Gastrocnemius medialis (tissue), 4 donors: ENCODE measurements around the gene PEBP1. TPM values are rescaled to one million over a fixed set of nuclear protein-coding genes. Genes with fewer than 3 reads are reported as not detected.

Experiments
- ATAC-seq, 2 donors: fragments of 150-250 bp; one replicate each; pipeline ENCODE4 v1.9.1; 2016
- DNase-seq, 2 donors: peaks; one replicate each; pipeline ENCODE4 v3.0.0-alpha.2; 2019
- H3K27ac ChIP-seq, 4 donors: fragments of 200-600 bp; sonication (generic); 1 replicate in 1 of 4; 2 replicates in 3 of 4; pipeline ENCODE4 v1.5.1; 2016 to 2018; ENCODE audit warnings: mild to moderate bottlenecking in 2 of 4, moderate library complexity in 1 of 4
- H3K27me3 ChIP-seq, 3 donors: fragments of 200-600 bp; sonication (generic) in 2 of 3; 1 replicate in 1 of 3; 2 replicates in 2 of 3; pipeline versions ENCODE4 v1.5.1 to v1.6.0; 2016 to 2019; ENCODE audit warnings: mild to moderate bottlenecking in 1 of 3, moderate library complexity in 1 of 3
- H3K36me3 ChIP-seq, 2 donors: fragments of 200-600 bp; sonication (generic) in 1 of 2; one replicate each; pipeline ENCODE4 v1.5.1; 2017 to 2018
- H3K4me1 ChIP-seq, 2 donors: fragments of 200-600 bp; sonication (generic) in 1 of 2; one replicate each; pipeline ENCODE4 v1.5.1; 2016 to 2017; ENCODE audit warnings: mild to moderate bottlenecking in 2 of 2
- H3K4me3 ChIP-seq, 4 donors: fragments of 200-600 bp; sonication (generic) in 3 of 4; 1 replicate in 1 of 4; 2 replicates in 3 of 4; pipeline ENCODE4 v1.5.1; 2016 to 2019; ENCODE audit warnings: mild to moderate bottlenecking in 2 of 4
- H3K9me3 ChIP-seq, 3 donors: fragments of 200-600 bp; sonication (generic) in 2 of 3; 1 replicate in 1 of 3; 2 replicates in 2 of 3; pipeline ENCODE4 v1.5.1; 2016 to 2019
- POLR2A ChIP-seq, 2 donors: fragments of 450-650 bp; IDR thresholded peaks; one replicate each; pipeline ENCODE4 v1.6.1; 2017; ENCODE audit warnings: antibody characterized with exemption in 2 of 2, mild to moderate bottlenecking in 2 of 2, moderate library complexity in 2 of 2
- in situ Hi-C, 4 donors: fragments of 200-750 bp; cut with MboI; loops; one replicate each; pipeline versions ENCODE4 v1.15.0 to v1.8.0; 2017; ENCODE audit warnings: low sequenced_read_pairs in 4 of 4
- intact Hi-C: fragments of 100-400 bp; cut with DNase I; formaldehyde crosslinking; loops from one replicate; pipeline ENCODE4 v1.15.1; 2023; ENCODE audit warnings: low total_unique reads
- total RNA-seq, 4 donors: library from RNA; depleted of rRNA; stranded (reverse); fragments of >200 nt; gene quantifications; one replicate each; pipeline versions ENCODE4 v1.1.0 to v1.2.3, GENCODE V29; 2016
- TF ChIP-seq, protein P1 (sequence below), 5 experiments: fragments of 450-650 bp in 3 of 5; fragments of 200-600 bp in 2 of 5; sonication (generic) in 2 of 5; IDR thresholded peaks in 4 of 5; conservative IDR thresholded peaks in 1 of 5; 1 replicate in 4 of 5; 2 replicates in 1 of 5; pipeline ENCODE4 v1.5.1; 2016 to 2019; ENCODE audit warnings: antibody characterized with exemption in 5 of 5, mild to moderate bottlenecking in 3 of 5, moderate library complexity in 3 of 5

Gene PEBP1
- 100 to 1,000 TPM; 306 to 442 (median 330) TPM for total RNA-seq

DNA sequence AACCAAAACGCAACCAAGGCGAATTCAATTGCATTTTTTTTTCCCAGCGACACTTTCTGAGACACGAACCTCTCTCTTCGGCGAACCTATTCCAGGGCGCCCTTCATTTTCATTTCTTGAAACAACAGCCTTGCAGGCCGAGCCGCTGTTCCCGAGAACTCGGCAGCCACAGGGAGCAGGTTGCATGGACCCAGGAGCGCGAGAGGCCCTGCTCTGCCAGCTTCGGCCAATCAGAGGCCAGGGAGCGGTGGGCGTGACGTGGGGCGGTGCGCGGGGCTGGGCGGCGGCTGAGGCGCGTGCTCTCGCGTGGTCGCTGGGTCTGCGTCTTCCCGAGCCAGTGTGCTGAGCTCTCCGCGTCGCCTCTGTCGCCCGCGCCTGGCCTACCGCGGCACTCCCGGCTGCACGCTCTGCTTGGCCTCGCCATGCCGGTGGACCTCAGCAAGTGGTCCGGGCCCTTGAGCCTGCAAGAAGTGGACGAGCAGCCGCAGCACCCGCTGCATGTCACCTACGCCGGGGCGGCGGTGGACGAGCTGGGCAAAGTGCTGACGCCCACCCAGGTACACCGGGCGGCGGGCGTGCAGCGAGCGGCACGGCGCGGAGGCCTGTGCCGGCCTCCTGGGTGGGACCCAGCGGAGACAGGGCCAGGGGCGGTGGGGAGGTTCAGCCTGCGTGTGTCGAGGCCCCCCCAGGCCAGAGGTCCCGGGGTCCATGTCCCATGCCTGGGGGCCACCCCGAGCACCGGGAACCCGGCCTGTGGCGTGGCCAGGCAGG, at the start of gene PEBP1:
TSS of gene PEBP1 (plus strand) at position 337 of the 771 bp plus-strand sequence. CDS start at position 423, 86 bp downstream.
- Histone ChIP-seq H3K4me3 (peak within 1 kb of the TSS; percentile 75 to 94 (median 92)), H3K36me3 (peaks cover 0 to 22% of the 10 kb centered on the region in 2 donors), H3K27ac (peak within 1 kb of the TSS; percentile 91 to 97 (median 96)), H3K27me3 (no peaks in the 10 kb centered on the region), H3K9me3 (no peaks in the 10 kb centered on the region), H3K4me1 (peaks cover 14 to 37% of the 10 kb centered on the region in 2 donors)
- DNase-seq (peak; percentile 94 to 95), ATAC-seq (peak; percentile 81 to 91)
- TF ChIP-seq POLR2A (IDR thresholded peaks at IDR 0.05), result peak; percentile 92 to 93
- TF ChIP-seq, protein P1, sequence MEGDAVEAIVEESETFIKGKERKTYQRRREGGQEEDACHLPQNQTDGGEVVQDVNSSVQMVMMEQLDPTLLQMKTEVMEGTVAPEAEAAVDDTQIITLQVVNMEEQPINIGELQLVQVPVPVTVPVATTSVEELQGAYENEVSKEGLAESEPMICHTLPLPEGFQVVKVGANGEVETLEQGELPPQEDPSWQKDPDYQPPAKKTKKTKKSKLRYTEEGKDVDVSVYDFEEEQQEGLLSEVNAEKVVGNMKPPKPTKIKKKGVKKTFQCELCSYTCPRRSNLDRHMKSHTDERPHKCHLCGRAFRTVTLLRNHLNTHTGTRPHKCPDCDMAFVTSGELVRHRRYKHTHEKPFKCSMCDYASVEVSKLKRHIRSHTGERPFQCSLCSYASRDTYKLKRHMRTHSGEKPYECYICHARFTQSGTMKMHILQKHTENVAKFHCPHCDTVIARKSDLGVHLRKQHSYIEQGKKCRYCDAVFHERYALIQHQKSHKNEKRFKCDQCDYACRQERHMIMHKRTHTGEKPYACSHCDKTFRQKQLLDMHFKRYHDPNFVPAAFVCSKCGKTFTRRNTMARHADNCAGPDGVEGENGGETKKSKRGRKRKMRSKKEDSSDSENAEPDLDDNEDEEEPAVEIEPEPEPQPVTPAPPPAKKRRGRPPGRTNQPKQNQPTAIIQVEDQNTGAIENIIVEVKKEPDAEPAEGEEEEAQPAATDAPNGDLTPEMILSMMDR (IDR thresholded peaks at IDR 0.05 in 4 of 5, conservative IDR thresholded peaks at IDR 0.05 in 1 of 5), result peak in 1 of 5 experiments; percentile 27
- in situ Hi-C loops, result no loop called here
- intact Hi-C loops, result loop anchor here (1.0 to 10.0 kb wide), 6 partner anchors 15 to 1039 kb away; partner anchors contain the start of genes HSPB8, SUDS3, VSIG10 and WSB2

DNA sequence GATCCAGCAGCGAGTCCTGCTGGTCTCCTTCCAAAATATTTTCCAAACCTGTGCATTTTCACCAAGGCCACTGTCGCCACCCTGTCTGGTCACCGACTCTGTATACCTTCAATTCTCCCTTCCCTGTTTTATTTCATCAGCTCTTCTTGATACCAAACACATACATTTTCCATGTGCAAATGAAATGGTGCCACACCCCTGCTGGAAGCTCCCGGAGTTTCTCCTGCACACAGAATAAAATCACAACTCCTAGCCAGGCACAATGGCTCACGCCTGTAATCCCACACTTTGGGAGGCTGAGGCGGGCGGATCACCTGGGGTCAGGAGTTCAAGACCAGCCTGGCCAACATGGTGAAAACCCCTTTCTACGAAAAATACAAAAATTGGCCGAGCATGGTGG, 46.1 kb upstream of the PEBP1 start:
- Histone ChIP-seq H3K27ac (no peak overlapping the region), H3K36me3 (peaks cover 0 to 17% of the 10 kb centered on the region in 2 donors), H3K9me3 (no peaks in the 10 kb centered on the region), H3K4me3 (no peak overlapping the region), H3K4me1 (peaks cover 5 to 8% of the 10 kb centered on the region in 2 donors), H3K27me3 (no peaks in the 10 kb centered on the region)
- no peak for TF ChIP-seq POLR2A (IDR thresholded peaks at IDR 0.05)
- TF ChIP-seq, protein P1 (IDR thresholded peaks at IDR 0.05 in 4 of 5, conservative IDR thresholded peaks at IDR 0.05 in 1 of 5), result no peak
- ATAC-seq, result no peak
- intact Hi-C loops (no loop called here), in situ Hi-C loops (no loop called here)
- DNase-seq, result no peak

DNA sequence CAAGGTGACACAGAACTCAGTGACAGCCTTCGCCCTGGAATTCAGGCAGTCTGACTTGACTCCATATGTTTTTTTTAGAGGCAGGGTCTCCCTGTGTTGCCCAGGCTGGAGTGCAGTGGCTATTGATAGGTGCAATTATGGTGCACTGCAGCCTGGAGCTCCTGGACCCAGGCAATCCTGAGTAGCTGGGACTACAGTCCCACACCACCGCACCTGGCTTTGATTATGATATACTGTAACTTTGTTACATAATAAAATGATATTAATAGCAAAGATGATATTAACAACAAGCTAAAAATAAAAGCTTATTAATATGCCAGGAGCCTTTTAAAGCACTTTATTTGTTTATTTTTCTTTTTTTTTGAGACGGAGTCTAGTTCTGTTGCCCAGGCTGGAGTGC, 41.9 kb upstream of the PEBP1 start:
- in situ Hi-C loops (no loop called here), intact Hi-C loops (no loop called here)
- ATAC-seq, result peak; percentile 46 to 67
- TF ChIP-seq, protein P1 (IDR thresholded peaks at IDR 0.05 in 4 of 5, conservative IDR thresholded peaks at IDR 0.05 in 1 of 5), result no peak
- no peak for TF ChIP-seq POLR2A (IDR thresholded peaks at IDR 0.05)
- no peak for DNase-seq
- Histone ChIP-seq H3K4me3 (no peak overlapping the region), H3K9me3 (no peaks in the 10 kb centered on the region), H3K4me1 (peaks cover 5 to 8% of the 10 kb centered on the region in 2 donors), H3K27me3 (no peaks in the 10 kb centered on the region), H3K36me3 (peaks cover 0 to 17% of the 10 kb centered on the region in 2 donors), H3K27ac (peak overlapping the region in 3 of 4 donors; percentile 38 to 72 (median 41))

DNA sequence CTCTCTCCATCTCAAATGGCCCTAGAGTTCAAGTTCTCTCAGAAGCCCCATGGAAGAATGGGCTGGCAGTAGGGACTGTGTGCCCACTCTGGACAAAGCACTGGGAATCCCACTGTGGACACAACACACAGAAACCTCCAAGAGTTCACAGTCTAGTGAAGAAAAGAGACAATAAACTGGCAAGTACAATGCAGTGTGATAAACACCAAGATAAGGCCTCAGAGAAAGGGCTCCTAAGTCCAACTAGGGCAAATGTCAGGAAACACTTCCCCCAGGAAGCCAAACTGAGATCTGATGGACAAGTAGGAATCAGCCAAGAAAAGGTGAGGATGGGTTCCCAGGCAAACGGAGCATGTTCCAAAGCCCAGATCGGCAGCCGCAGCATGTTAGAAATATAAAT, 37.5 kb upstream of the PEBP1 start:
- no peak for DNase-seq
- H3K27me3 ChIP-seq, result no peaks in the 10 kb centered on the region
- intact Hi-C loops (no loop called here), in situ Hi-C loops (no loop called here)
- peaks cover 19 to 24% of the 10 kb centered on the region in 2 donors for H3K4me1 ChIP-seq
- no peak for ATAC-seq
- no peaks in the 10 kb centered on the region for H3K9me3 ChIP-seq
- H3K36me3 ChIP-seq, result no peaks in the 10 kb centered on the region
- TF ChIP-seq, protein P1 (IDR thresholded peaks at IDR 0.05 in 4 of 5, conservative IDR thresholded peaks at IDR 0.05 in 1 of 5), result no peak
- TF ChIP-seq POLR2A (IDR thresholded peaks at IDR 0.05), result no peak
- H3K4me3 ChIP-seq, result no peak overlapping the region
- no peak overlapping the region for H3K27ac ChIP-seq
